Measurements from ENCODE around the gene BACH1.
A peak's percentile ranks its signal among the peaks of the same experiment; 100 is the strongest.

Gene BACH1

DNA sequence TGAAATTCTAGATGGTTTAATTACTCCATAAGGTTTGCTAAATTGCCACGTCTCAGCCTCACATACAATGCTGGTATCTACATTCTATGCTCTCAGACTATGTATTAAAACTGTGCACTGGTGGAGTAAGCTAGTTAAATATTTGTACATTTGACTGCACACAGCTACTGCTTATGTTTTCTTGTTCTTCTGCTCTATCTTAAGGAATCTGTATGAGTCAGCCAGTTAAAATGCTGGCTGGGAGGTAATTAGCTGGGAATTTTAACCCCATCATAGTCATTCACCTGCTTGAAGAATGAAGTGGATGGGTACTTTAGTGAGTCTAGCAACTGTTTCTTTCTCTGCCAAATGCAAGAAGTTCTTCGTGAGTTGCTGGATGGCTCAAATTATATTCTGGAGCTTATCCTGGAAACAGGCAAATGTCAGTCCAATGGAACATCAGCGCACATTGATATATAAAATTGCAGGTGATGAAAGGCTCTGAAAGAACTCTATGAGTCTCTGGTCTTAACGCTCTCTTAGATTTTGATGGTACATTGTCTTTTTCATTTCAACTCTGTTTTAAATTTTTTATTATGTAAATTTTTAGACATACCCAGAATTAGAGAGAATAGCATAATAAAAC is 83.4 kb downstream of the BACH1 start:
- TF ChIP-seq CTCF (IDR thresholded peaks at IDR 0.05; ENCODE audit: low read depth, low read length): no peak
- in situ Hi-C loops (cut with HindIII; ENCODE audit: low sequenced_read_pairs): no loop called here

DNA sequence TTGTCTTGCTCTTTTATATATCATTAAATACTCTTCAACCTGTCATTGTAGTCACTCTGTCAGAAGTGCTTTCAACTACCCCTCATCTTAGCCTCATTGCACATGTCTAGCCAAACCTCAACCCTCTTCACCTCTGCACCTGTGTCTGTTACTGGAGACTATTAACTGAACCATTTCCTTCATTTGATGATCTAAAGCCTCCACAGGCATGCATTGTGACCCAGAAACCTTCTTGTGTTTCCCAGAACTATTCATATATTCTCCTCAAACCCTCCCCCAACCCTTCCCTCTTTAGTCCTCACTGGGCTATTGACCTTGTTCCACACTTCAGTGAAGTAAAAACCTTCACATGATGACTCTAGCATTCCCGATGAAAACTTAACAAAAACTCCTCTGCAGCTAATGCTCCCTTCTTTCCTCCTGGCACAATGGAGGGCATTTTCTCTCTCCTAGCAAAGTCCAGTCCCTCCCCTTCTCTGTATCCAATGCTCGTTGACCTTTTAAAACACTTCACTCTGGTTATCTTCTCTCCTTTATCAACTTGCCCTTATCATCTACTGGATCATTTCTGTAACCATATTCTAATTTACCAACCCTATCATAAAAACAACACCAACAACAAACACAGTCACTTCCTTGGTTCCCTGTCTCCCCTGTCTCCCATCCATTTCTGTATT is 86.1 kb downstream of the BACH1 start:
- no peak for DNase-seq (ENCODE audit: low read depth, low spot score)
- no peak overlapping the region for H3K4me3 ChIP-seq (ENCODE audit: low read depth, low read length)
- TF ChIP-seq CTCF (IDR thresholded peaks at IDR 0.05; ENCODE audit: low read depth, low read length): no peak
- in situ Hi-C loops (cut with HindIII; ENCODE audit: low sequenced_read_pairs): no loop called here

More for the DNA sequence above, 83.4 kb downstream of the BACH1 start:
- DNase-seq (ENCODE audit: low read depth, low spot score): peak; percentile 73
- no peak overlapping the region for H3K4me3 ChIP-seq (ENCODE audit: low read depth, low read length)

DNA sequence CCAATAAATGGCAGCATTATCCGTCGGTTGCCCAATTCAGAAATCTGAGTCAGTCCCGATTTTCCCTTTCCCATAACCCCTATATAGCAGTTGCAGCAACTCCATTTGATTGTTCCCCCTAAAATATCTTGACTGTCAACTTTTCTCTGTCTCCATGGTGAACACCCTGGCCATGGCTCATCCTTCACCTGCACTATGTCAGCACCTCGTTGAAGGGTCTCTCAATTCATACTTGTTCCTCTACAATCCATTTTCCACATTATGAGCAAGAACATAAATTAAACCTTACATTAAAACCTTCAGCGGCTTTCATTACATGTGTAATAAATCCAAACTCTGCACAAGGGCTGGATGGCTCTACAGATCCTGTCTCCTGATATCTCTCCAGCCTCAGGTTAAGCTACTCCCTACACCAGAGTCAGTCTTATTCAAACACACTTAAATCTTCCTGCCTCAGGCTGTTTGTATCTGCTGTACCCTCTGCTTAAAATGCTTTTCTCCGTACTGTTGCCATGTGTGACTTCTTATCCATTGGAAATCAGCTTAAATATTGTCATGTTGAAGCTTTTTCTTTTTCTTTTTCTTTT is 87.3 kb downstream of the BACH1 start:
- TF ChIP-seq CTCF (IDR thresholded peaks at IDR 0.05; ENCODE audit: low read depth, low read length): no peak
- in situ Hi-C loops (cut with HindIII; ENCODE audit: low sequenced_read_pairs): no loop called here

GRCh38 chr21:29386803-29387202 is 88.1 kb downstream of the BACH1 start:
- in situ Hi-C loops (cut with HindIII; ENCODE audit: low sequenced_read_pairs): no loop called here

More for the DNA sequence above, 87.3 kb downstream of the BACH1 start:
- H3K4me3 ChIP-seq (ENCODE audit: low read depth, low read length): no peak overlapping the region
- DNase-seq (ENCODE audit: low read depth, low spot score): no peak

DNA sequence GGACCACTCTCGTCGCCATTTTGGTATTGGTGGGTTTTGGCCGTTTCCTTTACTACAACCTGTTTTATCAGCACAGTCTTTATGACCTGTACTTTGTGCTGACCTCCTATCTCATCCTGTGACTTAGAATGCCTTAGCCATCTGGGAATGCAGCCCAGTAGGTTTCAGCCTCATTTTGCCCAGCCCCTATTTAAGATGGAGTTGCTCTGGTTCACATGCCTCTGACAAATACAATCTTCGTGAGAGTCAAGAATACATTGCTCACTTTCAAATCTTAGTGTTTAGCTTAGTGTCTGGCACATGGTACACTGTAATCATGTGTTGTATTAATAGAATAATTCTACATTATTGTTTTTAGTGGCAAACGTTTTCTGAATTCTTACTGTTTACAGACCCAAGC is 88.9 kb downstream of the BACH1 start:
- no peak for TF ChIP-seq CTCF (IDR thresholded peaks at IDR 0.05; ENCODE audit: low read depth, low read length)
- no peak for DNase-seq (ENCODE audit: low read depth, low spot score)
- in situ Hi-C loops (cut with HindIII; ENCODE audit: low sequenced_read_pairs): no loop called here
- no peak overlapping the region for H3K4me3 ChIP-seq (ENCODE audit: low read depth, low read length)

More at GRCh38 chr21:29386803-29387202, 88.1 kb downstream of the BACH1 start:
- no peak for TF ChIP-seq CTCF (IDR thresholded peaks at IDR 0.05; ENCODE audit: low read depth, low read length)
- no peak for DNase-seq (ENCODE audit: low read depth, low spot score)
- H3K4me3 ChIP-seq (ENCODE audit: low read depth, low read length): no peak overlapping the region

GRCh38 chr21:29389136-29389535 is 90.4 kb downstream of the BACH1 start:
- H3K4me3 ChIP-seq (ENCODE audit: low read depth, low read length): no peak overlapping the region
- TF ChIP-seq CTCF (IDR thresholded peaks at IDR 0.05; ENCODE audit: low read depth, low read length): no peak
- DNase-seq (ENCODE audit: low read depth, low spot score): no peak
- in situ Hi-C loops (cut with HindIII; ENCODE audit: low sequenced_read_pairs): no loop called here
